Stimulated activated CD8-positive, alpha-beta memory T cell treated with anti-CD3 and anti-CD28 coated beads, Interleukin-4, amount 100 ng/mL, for 48 hours (primary cell): ENCODE results near the gene GRIK2.
"Not testable (repeated sequence)": the region's sequence is repeated elsewhere in the genome, so short reads cannot be mapped to it uniquely, and the experiment has no call there.

Experiments
- DNase-seq: peaks from one replicate; pipeline ENCODE4 v3.0.0-alpha.2; 2020

Gene GRIK2

GRCh38 chr6:101544286-101544685, 150.8 kb downstream of the GRIK2 start:
- no peak for DNase-seq

DNA sequence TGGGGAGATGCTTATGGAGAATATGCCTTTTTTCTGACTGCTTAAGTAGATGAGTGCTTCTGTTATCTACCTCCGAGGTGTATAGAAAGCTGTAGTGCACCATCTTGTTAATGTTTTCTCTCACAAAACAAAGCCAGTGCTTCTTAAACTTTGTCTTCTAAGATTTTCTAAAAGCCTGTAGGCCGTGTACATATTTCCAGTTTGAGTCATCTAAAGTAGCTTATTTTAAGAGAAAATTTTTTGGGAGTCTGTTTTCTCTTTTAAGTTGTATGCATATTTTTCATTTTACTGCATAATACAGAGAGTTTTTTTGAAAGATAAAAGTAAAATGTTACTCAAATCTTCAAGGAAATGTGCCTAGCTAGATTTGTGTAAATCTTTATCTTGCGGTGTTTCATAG, 151.7 kb downstream of the GRIK2 start:
- no peak for DNase-seq

GRCh38 chr6:101550451-101550850, 156.9 kb downstream of the GRIK2 start:
- no peak for DNase-seq

DNA sequence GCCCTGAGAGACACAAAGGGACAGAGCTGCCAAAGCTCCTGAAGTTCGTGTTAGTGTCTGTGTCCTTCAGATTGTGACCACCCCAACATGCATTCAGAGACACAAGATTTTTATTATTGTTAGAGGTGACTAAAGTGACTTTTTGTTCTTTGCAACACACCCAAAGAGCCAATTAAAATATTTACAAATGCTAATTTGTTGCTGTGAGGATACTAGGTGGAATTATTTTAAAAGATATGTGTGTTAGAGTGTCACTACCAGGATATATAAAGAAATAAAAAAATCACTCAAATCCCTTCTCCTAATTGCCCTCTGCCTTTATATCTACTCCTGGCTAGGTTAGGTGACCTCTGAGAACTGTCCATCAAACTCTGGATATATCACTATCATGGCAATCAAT, 160.7 kb downstream of the GRIK2 start:
- no peak for DNase-seq

DNA sequence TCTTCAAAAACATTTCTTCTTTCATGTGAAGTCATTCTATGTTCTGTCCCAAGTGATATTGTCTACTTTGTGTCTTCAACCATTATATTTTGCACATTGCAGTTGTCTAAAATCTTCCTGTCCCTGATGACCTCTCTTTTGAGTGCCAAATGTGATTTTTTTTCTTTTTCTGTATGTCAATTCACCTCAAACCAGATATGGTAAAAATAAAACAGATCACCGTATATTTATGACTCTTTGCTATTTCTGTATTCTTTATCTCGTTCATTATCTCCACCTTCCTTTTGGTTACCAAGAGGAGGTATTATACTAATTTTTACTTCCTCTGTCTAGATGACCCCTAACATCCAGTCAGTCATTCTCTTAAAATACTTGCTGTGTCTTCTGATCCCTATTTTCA, 165.2 kb downstream of the GRIK2 start:
- no peak for DNase-seq

DNA sequence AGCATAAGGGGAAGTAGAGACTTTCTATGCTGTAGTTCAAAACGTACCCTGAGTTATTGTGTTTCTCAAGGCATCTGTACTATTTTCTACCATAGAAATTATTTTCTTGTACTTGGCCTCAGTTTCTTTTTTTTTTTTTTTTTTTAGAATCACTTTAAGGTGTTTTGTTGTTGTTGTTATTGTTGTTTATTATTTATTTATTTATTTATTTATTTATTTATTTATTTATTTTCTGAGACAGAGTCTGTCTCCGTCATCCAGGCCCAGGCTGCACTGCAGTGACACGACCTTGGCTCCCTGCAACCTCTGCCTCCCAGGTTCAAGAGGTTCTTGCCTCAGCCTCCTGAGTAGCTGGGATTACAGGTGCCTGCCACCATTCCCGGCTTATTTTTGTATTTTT, 179.1 kb downstream of the GRIK2 start:
- no peak for DNase-seq

GRCh38 chr6:101577091-101577490, 183.6 kb downstream of the GRIK2 start:
- no peak for DNase-seq

DNA sequence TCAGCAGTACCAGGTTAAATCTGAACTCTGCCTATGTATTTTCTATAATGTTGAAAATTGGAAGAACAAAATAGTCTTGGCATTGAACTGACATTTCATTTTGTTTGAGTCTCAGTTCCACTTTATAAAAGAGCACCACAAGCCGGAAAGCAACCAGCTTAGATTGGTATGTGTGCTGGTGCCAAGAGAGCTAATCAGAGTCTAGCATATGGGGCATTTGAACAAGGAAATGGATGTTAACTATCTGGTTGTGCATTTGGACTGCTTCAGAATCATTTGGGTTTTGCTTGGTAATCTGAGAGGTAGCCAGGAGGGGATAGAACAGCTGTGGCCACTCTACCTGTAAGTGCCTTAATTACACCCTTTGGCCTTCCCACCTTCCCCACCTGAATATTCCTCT, 184.8 kb downstream of the GRIK2 start:
- DNase-seq = no peak

GRCh38 chr6:101582792-101583191, 189.3 kb downstream of the GRIK2 start:
- no peak for DNase-seq

DNA sequence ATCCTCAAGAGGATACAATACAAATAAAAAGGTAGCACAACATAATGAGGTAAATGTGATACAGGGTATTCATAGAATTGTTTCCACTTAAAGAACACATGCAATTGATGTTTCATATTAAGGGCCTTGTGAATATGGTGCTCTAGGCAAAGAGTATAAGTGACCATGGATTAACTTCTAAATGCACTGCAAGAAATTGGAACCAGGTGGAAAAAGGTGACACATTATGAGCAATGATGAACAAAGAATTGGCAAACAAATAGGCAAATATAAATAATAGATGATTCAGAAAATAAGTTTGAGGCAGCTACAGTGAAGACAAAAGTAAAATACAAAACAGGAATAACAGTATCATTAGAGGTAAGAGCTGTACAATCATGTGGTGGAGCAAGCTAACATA, 192.0 kb downstream of the GRIK2 start:
- no peak for DNase-seq

DNA sequence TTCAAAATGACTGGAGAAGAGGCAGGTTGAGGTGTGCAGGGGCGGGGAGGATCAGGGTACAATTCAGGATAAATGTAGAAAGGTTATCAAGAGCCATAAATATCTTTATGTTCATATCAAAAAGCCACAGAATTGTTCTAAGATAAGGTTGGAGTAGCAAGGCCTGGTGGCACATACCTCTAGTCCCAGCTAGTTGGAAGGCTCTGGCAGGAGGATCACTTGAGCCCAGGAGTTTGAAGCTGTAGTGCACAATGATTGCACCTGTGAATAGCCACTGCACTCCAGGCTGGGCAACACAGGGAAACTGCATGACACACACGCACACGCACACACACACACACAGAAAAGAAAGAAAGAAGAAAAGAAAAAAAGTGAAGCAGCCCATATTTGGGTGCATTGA, 194.8 kb downstream of the GRIK2 start:
- no peak for DNase-seq

GRCh38 chr6:101595276-101595675, 201.8 kb downstream of the GRIK2 start:
- no peak for DNase-seq

DNA sequence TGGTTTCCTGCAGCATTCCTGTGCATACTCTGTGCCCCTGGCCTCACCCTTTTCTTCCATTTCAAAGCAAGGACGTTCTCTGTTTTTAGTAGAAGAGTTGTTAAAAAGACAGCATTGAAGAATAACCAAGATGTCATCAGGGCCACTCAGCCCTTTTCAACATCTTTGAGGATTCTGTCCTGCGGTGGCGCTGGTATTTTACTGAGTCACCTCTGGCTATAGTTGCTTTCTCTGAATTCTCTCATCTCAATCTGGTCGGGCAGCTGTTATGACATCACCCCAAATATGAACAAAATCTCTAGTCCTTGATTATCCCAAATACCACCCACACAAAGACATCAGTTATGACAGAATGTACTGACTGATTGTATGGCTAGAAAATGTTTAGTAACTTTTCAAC, 204.2 kb downstream of the GRIK2 start:
- DNase-seq = no peak

DNA sequence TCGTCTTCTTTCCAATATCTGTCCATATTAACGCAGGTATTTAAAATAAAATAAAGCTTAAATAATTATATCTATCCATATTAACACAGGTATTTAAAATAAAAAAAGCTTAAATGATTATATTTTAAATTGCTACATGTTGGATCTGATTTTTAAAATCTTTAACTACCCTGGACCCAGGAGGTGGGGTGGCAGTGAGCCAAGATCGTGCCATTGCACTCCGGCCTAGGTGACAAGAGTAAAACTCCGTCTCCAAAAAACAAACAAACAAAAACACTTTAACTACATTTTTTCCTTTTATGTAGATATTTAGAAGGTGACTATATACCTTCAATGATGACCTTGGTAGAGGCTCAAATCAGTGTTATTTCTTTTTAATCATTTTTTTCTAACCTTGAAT, 211.9 kb downstream of the GRIK2 start:
- DNase-seq = no peak

DNA sequence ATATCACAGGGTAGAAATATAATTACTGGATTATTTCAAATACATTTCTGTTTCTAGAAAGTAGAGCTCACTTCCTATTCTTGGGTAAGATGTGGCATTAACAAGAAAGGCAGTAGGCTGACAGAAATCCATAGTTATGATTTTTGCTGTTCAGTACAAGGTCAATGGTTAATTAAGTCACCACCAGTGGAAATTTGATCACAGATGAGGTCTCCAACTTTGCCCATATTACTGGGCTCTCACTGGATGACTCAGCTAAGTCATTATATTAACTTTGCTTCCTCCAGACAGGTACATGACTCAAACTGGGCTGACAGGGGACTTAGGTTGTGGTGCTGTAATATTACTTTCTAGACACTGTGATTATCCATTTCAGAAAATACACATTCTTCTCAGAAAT, 212.4 kb downstream of the GRIK2 start:
- DNase-seq = no peak

GRCh38 chr6:101607111-101607690, 213.7 kb downstream of the GRIK2 start:
- DNase-seq = no peak

- no peak for DNase-seq
These were observed 215.2 kb downstream of the GRIK2 start for GRCh38 chr6:101608703-101609102.

DNA sequence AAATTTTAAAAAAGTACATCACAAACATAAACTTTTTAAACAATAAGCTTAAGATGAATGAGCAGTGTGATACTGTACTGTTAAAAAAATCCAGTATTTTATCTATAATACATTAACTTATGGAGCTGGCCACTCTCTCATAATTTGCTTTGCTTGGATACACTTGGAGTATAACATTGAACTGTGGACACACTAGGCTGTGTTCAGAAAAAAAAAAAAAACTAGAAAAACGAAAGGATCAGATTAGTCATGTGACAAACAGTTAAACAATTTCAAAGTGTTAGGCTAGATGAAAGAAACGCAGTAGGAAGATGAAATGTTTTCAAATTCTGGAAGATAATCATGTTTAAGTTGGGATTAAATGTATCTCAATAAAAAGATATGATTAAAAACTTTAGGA, 220.0 kb downstream of the GRIK2 start:
- DNase-seq = no peak

GRCh38 chr6:101614774-101615173, 221.3 kb downstream of the GRIK2 start:
- no peak for DNase-seq

DNA sequence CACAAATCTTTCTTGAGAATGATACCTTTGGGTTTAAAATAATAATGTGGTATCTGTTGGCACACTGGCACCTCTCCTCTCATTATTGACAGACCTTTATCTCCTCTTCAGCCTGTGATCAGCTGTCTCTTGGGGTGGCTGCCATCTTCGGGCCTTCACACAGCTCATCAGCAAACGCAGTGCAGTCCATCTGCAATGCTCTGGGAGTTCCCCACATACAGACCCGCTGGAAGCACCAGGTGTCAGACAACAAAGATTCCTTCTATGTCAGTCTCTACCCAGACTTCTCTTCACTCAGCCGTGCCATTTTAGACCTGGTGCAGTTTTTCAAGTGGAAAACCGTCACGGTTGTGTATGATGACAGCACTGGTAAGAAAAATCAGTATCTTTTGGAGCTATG, 232.8 kb downstream of the GRIK2 start:
- no peak for DNase-seq

DNA sequence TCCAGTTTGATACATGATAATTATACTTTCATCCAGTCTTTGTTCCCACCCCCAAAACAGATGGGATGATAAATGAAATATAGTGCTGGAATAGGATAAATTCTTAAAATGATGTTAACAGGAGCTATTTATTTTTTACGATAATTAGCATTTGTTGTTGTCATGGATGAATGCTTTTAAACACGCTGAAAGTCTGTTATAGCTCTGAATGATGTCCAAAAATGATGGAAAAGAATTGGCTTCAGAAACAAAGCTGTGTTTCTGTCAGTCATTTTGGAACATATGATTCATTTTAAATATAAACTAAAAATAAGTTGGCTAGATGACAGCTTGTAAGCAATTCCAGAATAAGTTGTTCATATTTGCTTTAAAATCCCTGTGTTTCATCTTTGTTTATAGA, 237.4 kb downstream of the GRIK2 start:
- no peak for DNase-seq

GRCh38 chr6:101633081-101633480, 239.6 kb downstream of the GRIK2 start:
- DNase-seq = no peak

DNA sequence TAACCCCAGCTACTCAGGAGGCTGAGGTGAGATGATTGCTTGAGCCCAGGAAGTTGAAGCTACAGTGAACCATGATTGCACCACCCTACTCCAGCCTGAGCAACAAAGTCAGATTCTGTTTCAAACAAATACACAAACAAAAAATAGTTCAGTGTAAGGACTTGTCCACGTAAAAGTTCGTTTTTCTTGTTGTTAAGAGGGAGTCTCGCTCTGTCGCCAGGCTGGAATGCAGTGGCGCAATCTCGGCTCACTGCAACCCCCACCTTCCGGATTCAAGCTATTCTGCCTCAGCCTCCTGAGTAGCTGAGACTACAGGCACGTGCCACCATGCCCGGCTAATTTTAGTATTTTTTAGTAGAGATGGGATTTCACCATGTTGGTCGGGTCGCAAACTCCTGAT, 245.4 kb downstream of the GRIK2 start:
- not testable (repeated sequence) for DNase-seq

- no peak for DNase-seq
These were observed 246.6 kb downstream of the GRIK2 start for GRCh38 chr6:101640131-101640530.

- no peak for DNase-seq
These were observed 252.3 kb downstream of the GRIK2 start for GRCh38 chr6:101645770-101646169.
